ENCODE data around the gene SAMD10.

GRCh38 chr20:63972312-63973159, 6.9 kb downstream of the SAMD10 start:
- TF ChIP-seq CTCF (IDR thresholded peaks at IDR 0.05; ENCODE audit: low read length) (no peak), EZH2 (IDR thresholded peaks at IDR 0.05; ENCODE audit: borderline replicate concordance, low read length) (no peak)
